NOMO-1 (cell line): Measurements from ENCODE around the gene VPREB1.
"Not testable (repeated sequence)": the region's sequence is repeated elsewhere in the genome, so short reads cannot be mapped to it uniquely, and the experiment has no call there.

Experiments used
- DNase-seq, 2 experiments: peaks; one replicate each; lab custom pipeline; 2025; ENCODE audit not compliant: unreplicated experiment in 2 of 2; lab: John Stamatoyannopoulos, UW

Gene VPREB1

GRCh38 chr22:22213231-22213630 is 31.4 kb upstream of the VPREB1 start:
- no peak for DNase-seq

GRCh38 chr22:22214819-22215329 is 29.7 kb upstream of the VPREB1 start:
- DNase-seq: no peak

DNA sequence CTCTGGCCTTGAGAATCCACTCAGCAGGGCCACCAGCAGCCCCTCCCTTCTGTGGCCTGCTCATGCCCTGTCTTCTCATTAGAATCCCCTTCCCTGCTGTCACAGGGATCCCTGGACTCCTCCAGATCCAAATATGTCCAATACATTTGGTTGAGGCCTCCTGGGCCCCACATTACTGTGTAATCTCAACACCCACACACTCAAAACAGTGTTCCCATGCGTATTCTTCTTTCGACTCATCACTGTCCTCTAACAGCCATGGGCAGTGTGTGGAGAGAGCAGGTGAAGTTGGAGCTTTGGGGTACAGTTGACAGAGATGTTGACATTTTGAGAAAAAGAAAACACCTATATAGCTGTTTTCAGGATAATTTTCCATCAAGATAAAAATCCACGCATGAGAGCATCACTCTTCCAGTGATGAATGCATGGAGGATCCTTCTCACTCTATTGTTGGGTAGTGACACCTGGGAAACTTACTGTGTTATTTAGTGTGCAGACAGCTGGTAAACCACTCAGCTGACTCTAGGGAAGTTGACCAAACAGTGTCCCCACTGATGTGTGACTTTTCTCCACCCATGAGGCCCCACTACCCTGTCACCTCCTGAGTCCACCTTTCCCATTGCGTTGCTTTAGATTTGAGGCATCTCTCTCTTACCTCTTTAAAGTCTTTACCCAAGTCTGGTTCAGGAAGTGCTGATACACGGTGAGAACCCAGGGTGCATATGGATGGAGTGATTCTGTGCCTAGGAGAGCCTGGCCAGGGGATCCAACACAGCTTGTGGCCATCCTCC is 28.7 kb upstream of the VPREB1 start:
- DNase-seq: no peak

DNA sequence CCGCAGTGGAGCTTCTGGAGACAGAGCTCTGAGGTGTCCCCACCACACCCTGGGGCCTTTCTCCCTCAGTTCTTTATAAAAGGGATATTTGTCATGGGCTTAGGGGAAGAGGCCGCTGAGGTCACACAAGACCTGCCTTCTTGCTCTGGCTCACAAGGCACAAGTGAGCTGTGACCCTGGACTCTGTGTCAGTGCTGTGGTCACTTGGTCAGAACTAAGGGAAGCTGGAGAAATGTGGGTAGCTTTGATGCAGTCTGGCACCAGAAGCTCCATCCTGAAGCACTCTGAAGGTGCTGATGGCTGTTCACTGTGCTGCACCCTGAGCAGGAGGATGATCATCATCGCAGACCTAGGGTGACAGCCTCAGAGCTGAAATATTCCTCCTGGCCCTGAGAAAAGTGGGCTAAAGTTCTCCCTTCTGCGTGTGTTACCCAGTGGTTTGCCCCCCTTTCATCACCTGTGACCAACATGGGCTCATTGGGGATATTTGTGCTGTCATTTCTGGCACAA is 28.1 kb upstream of the VPREB1 start:
- DNase-seq: no peak

DNA sequence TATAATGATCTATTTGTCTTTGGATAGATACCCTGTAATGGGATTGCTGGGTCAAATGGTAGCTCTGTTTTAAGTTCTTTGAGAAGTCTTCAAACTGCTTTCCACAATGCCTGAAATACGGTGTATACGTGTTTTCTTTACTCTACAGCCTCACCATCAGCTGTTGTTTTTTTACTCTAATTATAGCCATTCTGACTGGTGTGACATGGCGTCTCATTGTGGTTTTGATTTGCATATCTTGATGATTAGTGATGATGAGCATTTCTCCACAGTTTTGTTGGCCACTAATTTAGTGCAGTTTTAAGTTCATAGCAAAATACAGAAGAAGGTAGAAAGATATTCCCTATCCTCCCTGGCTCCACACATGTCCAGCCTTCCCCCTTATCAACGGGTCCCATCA is 26.3 kb upstream of the VPREB1 start:
- no peak for DNase-seq

DNA sequence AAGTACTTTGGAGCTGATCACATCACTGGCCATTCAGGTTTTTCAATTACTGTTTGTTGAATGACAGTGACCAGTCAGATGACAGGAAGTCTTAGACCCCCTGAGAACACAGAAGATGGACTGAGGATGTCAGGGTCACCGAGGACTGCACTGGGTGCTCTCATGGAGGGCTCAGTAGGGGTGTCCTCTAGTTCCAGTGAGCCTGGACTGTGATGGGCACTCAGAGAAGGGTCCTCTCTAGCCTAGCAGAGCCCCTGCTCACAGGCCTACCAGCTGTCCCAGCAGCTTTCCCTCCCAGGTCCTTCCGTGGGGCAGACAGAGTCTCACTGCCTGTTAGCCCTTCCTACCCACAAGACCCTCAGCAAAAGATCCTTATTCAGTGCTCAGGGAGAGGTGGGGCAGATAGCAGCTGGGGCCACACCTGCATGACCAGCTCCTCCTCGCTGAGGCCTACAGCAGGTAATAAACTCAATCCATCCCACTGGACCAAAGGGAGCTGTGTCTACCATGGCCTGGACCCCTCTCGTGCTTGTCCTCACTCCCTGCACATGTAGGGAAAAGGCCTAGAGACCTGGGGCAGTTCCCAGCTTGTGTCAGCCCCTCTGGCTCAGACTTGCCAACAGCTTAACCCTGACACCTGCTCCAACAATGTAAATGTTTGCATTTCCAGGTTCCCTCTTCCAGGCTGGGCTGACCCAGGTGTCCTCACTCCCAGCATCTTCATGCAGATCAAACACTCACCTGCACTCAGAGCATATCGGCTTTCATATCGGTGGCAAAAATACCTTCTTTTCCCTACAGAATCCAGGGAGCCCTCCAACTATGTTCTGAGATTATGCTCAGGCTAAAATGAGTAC is 25.2 kb upstream of the VPREB1 start:
- no peak for DNase-seq

- DNase-seq: not testable (repeated sequence)
These were observed 23.5 kb upstream of the VPREB1 start for GRCh38 chr22:22221043-22221442.

GRCh38 chr22:22226448-22227187 is 18.0 kb upstream of the VPREB1 start:
- DNase-seq: no peak

- no peak for DNase-seq
These were observed 16.2 kb upstream of the VPREB1 start for GRCh38 chr22:22228421-22228820.

DNA sequence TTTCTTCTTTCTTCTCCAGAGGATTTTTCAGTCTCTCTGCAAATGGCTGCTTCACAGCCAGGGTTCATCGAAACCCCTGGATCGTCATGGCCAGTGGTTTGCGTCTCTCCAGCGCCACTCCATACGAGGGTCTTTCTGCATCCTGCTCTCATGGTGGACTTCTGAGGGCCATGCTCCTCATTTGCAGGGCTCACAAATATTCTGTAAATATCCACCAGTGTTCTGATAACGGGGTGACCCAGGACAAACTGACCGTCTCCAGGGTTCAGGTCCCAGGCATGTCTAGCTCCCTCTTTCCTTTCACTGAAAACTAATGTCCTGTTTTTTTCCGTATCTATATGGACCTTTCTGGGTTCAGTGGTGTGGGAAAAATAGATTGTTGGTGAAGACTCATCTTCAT is 15.7 kb upstream of the VPREB1 start:
- no peak for DNase-seq

GRCh38 chr22:22229683-22230420 is 14.7 kb upstream of the VPREB1 start:
- DNase-seq: no peak

DNA sequence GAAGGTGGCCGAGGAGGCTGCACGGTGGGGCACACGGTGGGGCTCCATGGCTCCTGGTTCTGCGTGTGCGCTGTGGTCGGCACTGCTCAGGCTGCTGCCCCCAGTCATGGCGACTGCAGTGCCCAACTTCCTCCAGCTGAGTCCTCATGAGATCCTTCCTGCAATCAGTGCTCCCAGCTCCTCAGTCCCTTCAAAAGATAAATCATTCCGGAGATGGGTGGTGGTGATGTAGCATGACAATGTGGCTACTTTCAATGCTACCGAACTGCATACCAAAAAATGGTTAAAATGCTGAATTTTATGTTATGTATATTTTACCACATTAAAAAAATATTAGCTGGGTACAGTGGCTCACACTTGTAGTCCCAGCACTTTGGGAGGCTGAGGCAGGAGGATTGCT is 14.1 kb upstream of the VPREB1 start:
- DNase-seq: no peak

GRCh38 chr22:22233081-22233480 is 11.5 kb upstream of the VPREB1 start:
- no peak for DNase-seq

DNA sequence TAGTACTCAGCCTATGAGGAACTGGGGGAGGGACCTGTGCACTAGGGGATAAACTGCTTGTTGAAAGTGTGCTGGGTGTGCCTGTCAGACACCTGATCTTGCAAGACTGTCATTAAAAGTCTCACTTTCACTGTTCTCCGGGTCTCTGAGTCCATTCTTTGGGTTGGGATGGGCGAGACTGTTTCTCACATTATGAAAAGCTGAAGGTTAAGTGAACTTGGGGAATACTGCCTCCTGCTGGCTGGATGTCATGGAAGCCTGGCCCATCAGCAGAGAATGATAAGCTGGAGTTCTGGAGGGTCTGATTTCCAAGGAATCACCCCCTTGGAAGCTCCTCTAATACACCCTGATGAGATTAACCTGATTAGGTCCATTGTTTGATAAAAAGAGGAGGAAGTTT is 9.0 kb upstream of the VPREB1 start:
- DNase-seq: no peak

DNA sequence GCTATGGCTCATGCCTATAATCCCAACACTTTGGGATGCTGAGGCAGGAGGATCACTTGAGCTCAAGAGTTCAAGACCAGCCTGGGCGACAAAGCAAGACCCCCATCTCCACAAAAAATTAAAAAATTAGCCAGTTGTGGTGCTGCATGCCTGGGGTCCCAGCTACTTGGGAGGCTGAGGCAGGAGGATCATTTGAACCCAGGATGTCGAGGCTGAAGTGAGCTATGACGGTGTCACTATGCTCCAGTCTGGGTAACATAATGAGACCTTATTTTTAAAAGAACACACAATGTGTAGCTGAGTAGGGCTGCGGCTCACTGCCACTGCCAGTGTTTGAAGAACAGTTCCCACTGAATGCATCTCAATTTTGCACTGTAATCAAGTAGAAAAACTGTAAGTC is 7.1 kb upstream of the VPREB1 start:
- no peak for DNase-seq

- DNase-seq: no peak
These were observed 5.2 kb upstream of the VPREB1 start for GRCh38 chr22:22239311-22239939.

GRCh38 chr22:22241554-22241898 is 3.1 kb upstream of the VPREB1 start:
- DNase-seq: no peak

DNA sequence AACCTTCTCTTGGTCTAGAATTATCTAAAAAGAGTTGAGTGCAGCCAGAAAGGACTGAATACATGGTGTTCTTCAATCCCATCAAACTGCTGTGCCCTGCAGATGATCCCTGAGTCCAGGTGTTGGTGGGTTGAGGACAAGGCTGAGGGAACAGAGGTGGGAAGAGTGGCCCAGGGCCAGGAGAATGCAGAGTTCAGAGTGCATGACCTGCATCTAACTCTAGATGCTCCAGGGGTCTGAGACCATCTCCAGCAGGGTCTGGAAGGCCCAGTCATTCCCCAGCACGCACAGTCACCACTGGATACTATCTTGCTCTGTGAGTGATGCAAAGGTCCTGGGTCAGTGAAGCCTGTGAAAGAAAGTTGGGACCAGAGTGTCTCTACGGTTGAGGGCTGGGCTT is 2.1 kb upstream of the VPREB1 start:
- no peak for DNase-seq

DNA sequence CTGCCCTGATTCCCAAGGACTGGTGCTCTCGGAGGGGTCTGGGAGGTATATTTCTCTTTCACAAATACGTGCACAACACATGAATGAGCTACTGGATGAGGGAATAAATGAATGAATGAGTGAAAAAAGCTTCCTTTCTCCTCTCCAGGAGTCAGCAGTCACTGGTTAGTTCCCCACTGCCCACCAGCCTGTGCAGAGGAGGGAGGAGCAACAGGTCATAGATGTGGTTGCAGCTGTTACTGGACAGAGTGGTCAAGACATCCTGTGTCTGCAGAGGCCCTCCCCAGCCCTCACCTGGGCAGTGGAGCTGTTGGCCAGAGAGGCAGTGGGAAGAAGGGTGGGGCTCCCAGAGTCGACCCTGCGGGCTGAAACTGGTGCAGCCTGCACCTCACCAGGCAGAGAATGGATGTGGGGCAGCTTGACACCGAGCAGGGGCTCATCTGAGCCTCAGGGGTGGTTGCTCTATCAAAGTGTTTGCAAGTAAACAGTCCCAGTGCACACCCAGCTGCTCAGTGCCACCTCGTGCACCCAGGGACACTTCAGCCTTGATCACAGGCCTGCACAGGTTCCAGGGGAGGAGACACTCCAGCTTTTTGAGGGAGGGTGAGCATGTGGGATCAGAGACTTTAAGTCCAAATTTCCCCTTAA is 1.4 kb upstream of the VPREB1 start:
- no peak for DNase-seq
